GM10266 (cell line): ENCODE data around the gene CTSG.
"Not testable (repeated sequence)": the region's sequence is repeated elsewhere in the genome, so short reads cannot be mapped to it uniquely, and the experiment has no call there.

Experiments
- DNase-seq: peaks from one replicate; pipeline ENCODE4 v3.0.0; 2012; ENCODE audit errors: extremely low spot score
- CTCF ChIP-seq: IDR thresholded peaks from 2 replicates; pipeline ENCODE4 v1.5.1; 2012; ENCODE audit warnings: mild to moderate bottlenecking, low read depth; ENCODE audit not compliant: control insufficient read depth, insufficient read depth; ENCODE audit errors: missing control alignments

Gene CTSG

DNA sequence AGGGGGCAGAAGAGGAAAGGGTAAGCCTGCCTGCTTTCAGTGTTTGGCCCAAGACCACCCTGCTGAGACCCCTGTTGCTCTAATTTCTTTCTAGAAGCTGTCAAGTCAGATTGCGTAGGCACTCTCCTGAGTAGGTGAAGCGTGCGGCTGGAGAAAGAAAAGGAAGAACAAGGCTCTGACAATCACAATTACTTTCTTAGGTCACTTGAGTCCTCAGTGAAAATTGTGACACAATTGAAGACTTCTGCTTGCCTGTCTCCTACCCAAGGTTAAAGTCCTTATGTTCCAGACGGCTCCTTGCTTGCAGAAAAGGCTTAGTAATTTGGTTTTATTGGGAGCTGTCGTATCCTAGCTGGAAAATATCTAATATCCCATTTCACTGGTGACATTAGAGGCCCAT is 721 bp upstream of the CTSG start:
- TF ChIP-seq CTCF = no peak
- DNase-seq = no peak

DNA sequence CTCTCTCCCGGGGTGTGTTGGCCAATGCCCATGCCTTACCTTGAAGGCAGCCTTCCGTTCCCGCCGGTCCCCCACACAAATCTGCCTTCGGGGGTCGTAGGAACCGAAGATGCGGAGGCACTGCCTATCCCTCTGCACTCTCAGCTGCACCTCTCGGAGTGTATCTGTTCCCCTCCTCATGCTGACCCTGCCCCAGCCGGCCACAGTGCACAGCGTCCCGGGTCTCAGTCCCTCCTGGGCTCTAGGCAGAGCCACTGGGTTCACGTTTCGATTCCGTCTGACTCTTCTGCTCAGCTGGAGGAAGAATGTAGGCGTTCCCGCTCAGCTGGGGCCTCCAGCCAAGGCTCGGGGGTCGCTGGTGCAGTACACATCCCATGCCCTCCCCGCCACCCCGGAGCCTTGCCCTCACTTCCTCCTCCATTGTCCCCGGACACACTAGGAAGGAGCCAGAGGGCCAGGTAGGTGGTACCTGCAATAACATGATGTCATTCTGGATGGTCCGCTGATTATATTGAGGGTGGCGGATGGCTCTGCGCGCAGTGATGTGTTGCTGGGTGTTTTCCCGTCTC is 1.8 kb downstream of the CTSG start:
- TF ChIP-seq CTCF = no peak
- DNase-seq = no peak

- no peak for DNase-seq
- TF ChIP-seq CTCF = no peak
Observed at GRCh38 chr14:24566318-24566717, 9.7 kb downstream of the CTSG start.

DNA sequence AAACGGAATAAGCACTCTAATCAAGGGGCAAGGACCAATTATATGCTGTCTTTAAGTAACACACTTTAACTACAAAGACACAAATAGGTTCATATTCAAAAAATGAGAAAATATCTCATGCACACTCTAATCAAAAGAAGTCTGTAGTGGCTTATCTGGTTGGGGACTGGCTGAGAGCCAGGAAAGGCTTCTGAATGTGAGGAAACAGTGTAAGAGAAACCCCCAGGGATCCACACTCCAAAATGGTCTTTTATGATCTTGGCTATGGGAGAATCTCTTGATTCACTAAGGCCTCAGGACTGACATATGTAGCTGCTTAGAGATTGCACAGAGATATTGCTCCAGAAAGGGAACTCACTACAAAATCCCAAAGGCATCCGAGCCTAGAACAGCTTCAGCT is 10.3 kb downstream of the CTSG start:
- no peak for DNase-seq
- TF ChIP-seq CTCF = no peak

DNA sequence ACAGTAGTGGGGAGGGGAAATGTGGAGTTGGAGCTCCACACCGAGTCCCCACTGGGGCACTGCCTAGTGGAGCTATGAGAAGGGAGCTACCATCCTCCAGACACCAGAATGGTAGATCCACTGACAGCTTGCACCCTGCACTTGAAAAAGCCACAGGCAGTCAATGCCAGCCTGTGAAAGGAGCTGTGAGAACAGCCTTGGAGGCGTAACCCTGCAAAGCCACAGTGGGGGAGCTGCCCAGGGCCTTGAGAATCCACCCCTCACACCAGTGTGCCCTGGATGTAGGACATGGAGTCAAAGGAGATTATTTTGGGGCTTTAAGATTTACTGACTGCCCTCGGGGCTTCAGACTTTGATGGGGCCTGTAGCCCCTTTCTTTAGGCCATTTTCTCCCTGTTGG is 12.5 kb downstream of the CTSG start:
- no peak for DNase-seq
- no peak for TF ChIP-seq CTCF

DNA sequence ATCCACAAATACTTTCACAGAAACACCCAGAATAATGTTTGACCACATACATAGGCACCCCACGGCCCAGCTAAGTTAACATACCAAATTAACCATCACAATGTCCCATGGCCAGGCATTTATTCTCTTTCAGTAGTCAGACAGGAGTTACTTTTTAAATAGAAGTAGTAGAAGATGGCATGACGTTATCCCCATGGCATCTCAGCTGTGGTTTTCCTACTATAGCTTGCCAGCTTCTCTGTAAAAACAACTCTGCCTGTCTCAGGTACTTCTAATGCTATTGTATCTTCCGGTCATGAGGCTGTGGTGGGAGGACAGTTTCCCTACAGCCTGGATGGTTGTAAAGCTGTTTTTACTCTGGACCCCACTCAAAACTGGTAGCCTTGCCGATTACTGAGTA is 19.3 kb downstream of the CTSG start:
- no peak for DNase-seq
- TF ChIP-seq CTCF = no peak

GRCh38 chr14:24549064-24549463 is 27.0 kb downstream of the CTSG start:
- not testable (repeated sequence) for DNase-seq

DNA sequence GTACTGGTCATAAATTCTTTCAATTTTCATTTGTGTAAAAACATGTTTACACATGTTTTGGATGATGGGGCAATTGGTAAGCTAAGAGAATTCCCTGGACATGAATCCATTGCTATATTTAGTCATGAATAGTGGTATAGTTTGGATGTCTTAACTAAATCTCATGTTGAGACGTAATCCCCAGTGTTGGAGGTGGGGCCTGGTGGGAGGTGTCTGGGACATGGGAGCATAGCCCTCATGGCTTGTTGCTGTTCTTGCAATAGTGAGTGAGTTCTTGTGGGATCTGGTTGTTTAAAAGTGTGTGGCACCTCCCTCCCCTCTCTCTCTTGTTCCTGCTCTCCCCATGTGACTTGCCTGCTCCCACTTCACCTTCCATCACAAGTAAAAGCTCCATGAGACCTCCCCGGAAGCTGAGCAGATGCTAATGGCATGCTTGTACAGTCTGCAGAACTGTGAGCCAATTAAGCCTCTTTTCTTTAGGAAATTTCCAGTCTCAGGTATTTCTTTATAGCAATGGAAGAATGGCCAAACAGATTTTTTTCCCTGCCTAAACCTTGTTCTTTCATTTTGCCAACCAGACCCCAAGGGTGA is 33.6 kb downstream of the CTSG start:
- DNase-seq = no peak
- no peak for TF ChIP-seq CTCF
